ENCODE measurements around the gene AGAP1.

DNA sequence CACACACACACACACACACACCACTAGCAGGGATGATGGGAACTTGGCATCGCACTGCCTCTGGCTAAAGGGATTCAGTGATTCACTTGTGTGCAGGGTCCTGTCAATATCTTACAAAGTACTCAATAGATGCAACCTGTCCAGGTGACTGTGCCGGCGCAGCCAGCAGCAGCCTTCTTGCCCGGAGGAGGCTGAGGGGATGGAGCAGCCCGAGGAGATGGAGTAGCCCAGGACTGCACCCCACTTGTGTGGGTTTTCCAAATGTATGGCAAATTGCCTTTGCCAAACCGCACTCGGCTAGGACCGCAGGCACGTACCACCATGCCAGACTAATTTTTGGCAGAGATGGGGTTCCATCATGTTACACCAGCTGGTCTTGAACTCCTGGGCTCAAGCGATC lies 643.2 kb downstream of the AGAP1 start:
- TF ChIP-seq, protein P1, sequence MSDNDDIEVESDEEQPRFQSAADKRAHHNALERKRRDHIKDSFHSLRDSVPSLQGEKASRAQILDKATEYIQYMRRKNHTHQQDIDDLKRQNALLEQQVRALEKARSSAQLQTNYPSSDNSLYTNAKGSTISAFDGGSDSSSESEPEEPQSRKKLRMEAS (IDR thresholded peaks at IDR 0.05): no peak
- TF ChIP-seq, protein P2, sequence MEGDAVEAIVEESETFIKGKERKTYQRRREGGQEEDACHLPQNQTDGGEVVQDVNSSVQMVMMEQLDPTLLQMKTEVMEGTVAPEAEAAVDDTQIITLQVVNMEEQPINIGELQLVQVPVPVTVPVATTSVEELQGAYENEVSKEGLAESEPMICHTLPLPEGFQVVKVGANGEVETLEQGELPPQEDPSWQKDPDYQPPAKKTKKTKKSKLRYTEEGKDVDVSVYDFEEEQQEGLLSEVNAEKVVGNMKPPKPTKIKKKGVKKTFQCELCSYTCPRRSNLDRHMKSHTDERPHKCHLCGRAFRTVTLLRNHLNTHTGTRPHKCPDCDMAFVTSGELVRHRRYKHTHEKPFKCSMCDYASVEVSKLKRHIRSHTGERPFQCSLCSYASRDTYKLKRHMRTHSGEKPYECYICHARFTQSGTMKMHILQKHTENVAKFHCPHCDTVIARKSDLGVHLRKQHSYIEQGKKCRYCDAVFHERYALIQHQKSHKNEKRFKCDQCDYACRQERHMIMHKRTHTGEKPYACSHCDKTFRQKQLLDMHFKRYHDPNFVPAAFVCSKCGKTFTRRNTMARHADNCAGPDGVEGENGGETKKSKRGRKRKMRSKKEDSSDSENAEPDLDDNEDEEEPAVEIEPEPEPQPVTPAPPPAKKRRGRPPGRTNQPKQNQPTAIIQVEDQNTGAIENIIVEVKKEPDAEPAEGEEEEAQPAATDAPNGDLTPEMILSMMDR (IDR thresholded peaks at IDR 0.05; ENCODE audit: low read depth, low read length, missing input control): no peak
- TF ChIP-seq RAD21 (IDR thresholded peaks at IDR 0.05) (no peak), HNF4G (IDR thresholded peaks at IDR 0.05) (no peak)
- TF ChIP-seq, protein P3, sequence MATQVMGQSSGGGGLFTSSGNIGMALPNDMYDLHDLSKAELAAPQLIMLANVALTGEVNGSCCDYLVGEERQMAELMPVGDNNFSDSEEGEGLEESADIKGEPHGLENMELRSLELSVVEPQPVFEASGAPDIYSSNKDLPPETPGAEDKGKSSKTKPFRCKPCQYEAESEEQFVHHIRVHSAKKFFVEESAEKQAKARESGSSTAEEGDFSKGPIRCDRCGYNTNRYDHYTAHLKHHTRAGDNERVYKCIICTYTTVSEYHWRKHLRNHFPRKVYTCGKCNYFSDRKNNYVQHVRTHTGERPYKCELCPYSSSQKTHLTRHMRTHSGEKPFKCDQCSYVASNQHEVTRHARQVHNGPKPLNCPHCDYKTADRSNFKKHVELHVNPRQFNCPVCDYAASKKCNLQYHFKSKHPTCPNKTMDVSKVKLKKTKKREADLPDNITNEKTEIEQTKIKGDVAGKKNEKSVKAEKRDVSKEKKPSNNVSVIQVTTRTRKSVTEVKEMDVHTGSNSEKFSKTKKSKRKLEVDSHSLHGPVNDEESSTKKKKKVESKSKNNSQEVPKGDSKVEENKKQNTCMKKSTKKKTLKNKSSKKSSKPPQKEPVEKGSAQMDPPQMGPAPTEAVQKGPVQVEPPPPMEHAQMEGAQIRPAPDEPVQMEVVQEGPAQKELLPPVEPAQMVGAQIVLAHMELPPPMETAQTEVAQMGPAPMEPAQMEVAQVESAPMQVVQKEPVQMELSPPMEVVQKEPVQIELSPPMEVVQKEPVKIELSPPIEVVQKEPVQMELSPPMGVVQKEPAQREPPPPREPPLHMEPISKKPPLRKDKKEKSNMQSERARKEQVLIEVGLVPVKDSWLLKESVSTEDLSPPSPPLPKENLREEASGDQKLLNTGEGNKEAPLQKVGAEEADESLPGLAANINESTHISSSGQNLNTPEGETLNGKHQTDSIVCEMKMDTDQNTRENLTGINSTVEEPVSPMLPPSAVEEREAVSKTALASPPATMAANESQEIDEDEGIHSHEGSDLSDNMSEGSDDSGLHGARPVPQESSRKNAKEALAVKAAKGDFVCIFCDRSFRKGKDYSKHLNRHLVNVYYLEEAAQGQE (IDR thresholded peaks at IDR 0.05): no peak
- TF ChIP-seq, protein P4, sequence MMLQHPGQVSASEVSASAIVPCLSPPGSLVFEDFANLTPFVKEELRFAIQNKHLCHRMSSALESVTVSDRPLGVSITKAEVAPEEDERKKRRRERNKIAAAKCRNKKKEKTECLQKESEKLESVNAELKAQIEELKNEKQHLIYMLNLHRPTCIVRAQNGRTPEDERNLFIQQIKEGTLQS (IDR thresholded peaks at IDR 0.05): no peak

Measured in liver (tissue), 3 donors.